Endometrium (tissue), 2 donors: ENCODE measurements around the gene MTCH1.

Experiments used
- FAIRE-seq: peaks from 2 replicates; lab custom pipeline; 2012; peaks lifted over from hg19 to GRCh38; lab: Jason Lieb, UNC
- donor health status: control.
- donor health status: control.

MTCH1 gene

GRCh38 chr6:37017606-37018197, 31.7 kb upstream of the MTCH1 start:
- FAIRE-seq: no peak

- no peak for FAIRE-seq
These were observed 31.0 kb upstream of the MTCH1 start for GRCh38 chr6:37016995-37017394.

- FAIRE-seq: no peak
These were observed 29.5 kb upstream of the MTCH1 start for GRCh38 chr6:37015532-37015931.

GRCh38 chr6:37014667-37015066, 28.7 kb upstream of the MTCH1 start:
- FAIRE-seq: no peak

GRCh38 chr6:37013516-37014491, 27.8 kb upstream of the MTCH1 start:
- no peak for FAIRE-seq

- no peak for FAIRE-seq
These were observed 25.8 kb upstream of the MTCH1 start for GRCh38 chr6:37011656-37012378.

- FAIRE-seq: no peak
These were observed 24.5 kb upstream of the MTCH1 start for GRCh38 chr6:37010402-37010892.

- FAIRE-seq: no peak
These were observed 22.8 kb upstream of the MTCH1 start for GRCh38 chr6:37008484-37009465.

- no peak for FAIRE-seq
These were observed 21.5 kb upstream of the MTCH1 start for GRCh38 chr6:37007340-37008043.

- FAIRE-seq: no peak
These were observed 20.9 kb upstream of the MTCH1 start for GRCh38 chr6:37006793-37007339.

GRCh38 chr6:37005827-37006567, 20.0 kb upstream of the MTCH1 start:
- FAIRE-seq: no peak

GRCh38 chr6:37005061-37005810, 19.2 kb upstream of the MTCH1 start, which contains the start of gene FGD2:
Gene FGD2, plus strand, starts transcription at chr6:37005655. Its CDS starts 163 bp downstream, at chr6:37005818.
- FAIRE-seq: no peak

- no peak for FAIRE-seq
These were observed 18.3 kb upstream of the MTCH1 start for GRCh38 chr6:37004044-37004980.

GRCh38 chr6:36999751-37000125, 13.7 kb upstream of the MTCH1 start:
- no peak for FAIRE-seq

GRCh38 chr6:36999061-36999750, 13.2 kb upstream of the MTCH1 start:
- no peak for FAIRE-seq

GRCh38 chr6:36998723-36999038, 12.7 kb upstream of the MTCH1 start:
- FAIRE-seq: no peak
